GM23338 (cell line): ENCODE measurements around the gene MCC. TPM values are rescaled to one million over a fixed set of nuclear protein-coding genes. Genes with fewer than 3 reads are reported as not detected.

ENCODE experiments used
- ATAC-seq: fragments of 200-7000 bp; cut with Tn5 transposase; 3 replicates; pipeline ENCODE4 v1.9.1; 2020
- DNase-seq: peaks from one replicate; pipeline ENCODE4 v3.0.0-alpha.2; 2015; ENCODE audit warnings: low spot score
- H2AFZ ChIP-seq: fragments of 200-600 bp; sonication (generic); 2 replicates; pipeline ENCODE4 v1.8.0; 2016; ENCODE audit warnings: antibody characterized with exemption, mild to moderate bottlenecking, moderate library complexity
- H3F3A ChIP-seq: fragments of 200-600 bp; sonication (generic); replicated peaks from 2 replicates; pipeline ENCODE4 v1.8.0; 2017; ENCODE audit warnings: antibody characterized with exemption, mixed run types, low read depth
- H3K27ac ChIP-seq: fragments of 200-600 bp; sonication (generic); 2 replicates; pipeline ENCODE4 v1.6.1; 2016; ENCODE audit warnings: low read depth
- H3K27me3 ChIP-seq: fragments of 200-600 bp; sonication (generic); 2 replicates; pipeline ENCODE4 v1.8.0; 2016; ENCODE audit warnings: mild to moderate bottlenecking, mixed run types, moderate library complexity; ENCODE audit not compliant: insufficient read depth
- H3K36me3 ChIP-seq: fragments of 200-600 bp; sonication (generic); 2 replicates; pipeline ENCODE4 v1.8.0; 2016; ENCODE audit warnings: mild to moderate bottlenecking; ENCODE audit not compliant: insufficient read depth
- H3K4me1 ChIP-seq: fragments of 200-600 bp; sonication (generic); 2 replicates; pipeline ENCODE4 v1.8.0; 2016; ENCODE audit warnings: mild to moderate bottlenecking, moderate library complexity; ENCODE audit not compliant: insufficient read depth
- H3K4me2 ChIP-seq: fragments of 200-600 bp; sonication (generic); 2 replicates; pipeline ENCODE4 v1.7.1; 2017; ENCODE audit warnings: mixed run types
- H3K4me3 ChIP-seq: fragments of 200-600 bp; sonication (generic); 2 replicates; pipeline ENCODE4 v1.6.1; 2016; ENCODE audit warnings: mixed run types
- H3K79me2 ChIP-seq: fragments of 200-600 bp; sonication (generic); replicated peaks from 2 replicates; pipeline ENCODE4 v1.8.0; 2017; ENCODE audit warnings: mild to moderate bottlenecking; ENCODE audit not compliant: insufficient read depth
- H3K9me2 ChIP-seq: fragments of 200-600 bp; sonication (generic); 2 replicates; pipeline ENCODE4 v1.8.0; 2017; ENCODE audit not compliant: insufficient read depth
- H4K20me1 ChIP-seq: fragments of 200-600 bp; sonication (generic); replicated peaks from 2 replicates; pipeline ENCODE4 v1.8.0; 2017; ENCODE audit warnings: mild to moderate bottlenecking; ENCODE audit not compliant: insufficient read depth
- H3K27ac Mint-ChIP-seq: 2 replicates; pipeline ENCODE4 v1.8.0; 2020; ENCODE audit warnings: inconsistent platforms, mild to moderate bottlenecking, moderate library complexity, mixed read lengths
- H3K27me3 Mint-ChIP-seq: 3 replicates; pipeline ENCODE4 v1.8.0; 2022; ENCODE audit warnings: low read depth, mild to moderate bottlenecking, moderate library complexity, mixed read lengths, inconsistent platforms; ENCODE audit not compliant: insufficient read depth, poor library complexity
- H3K36me3 Mint-ChIP-seq: 3 replicates; pipeline ENCODE4 v1.8.0; 2021; ENCODE audit warnings: low read depth, mild to moderate bottlenecking, inconsistent platforms, moderate library complexity, mixed read lengths
- H3K4me1 Mint-ChIP-seq: 3 replicates; pipeline ENCODE4 v1.8.0; 2020; ENCODE audit warnings: mild to moderate bottlenecking, inconsistent platforms, mixed read lengths
- H3K4me3 Mint-ChIP-seq: 3 replicates; pipeline ENCODE4 v1.8.0; 2021; ENCODE audit warnings: moderate library complexity, mild to moderate bottlenecking, inconsistent platforms, mixed read lengths
- H3K9me3 Mint-ChIP-seq: 3 replicates; pipeline ENCODE4 v1.8.0; 2020; ENCODE audit warnings: moderate library complexity, mild to moderate bottlenecking, inconsistent platforms, mixed read lengths
- CREB1 ChIP-seq: fragments of 250-450 bp; sonication (Bioruptor Pico); IDR thresholded peaks from 2 replicates; pipeline ENCODE4 v1.5.0; 2020; ENCODE audit warnings: low read depth, mild to moderate bottlenecking, moderate library complexity
- CTCF ChIP-seq, 2 experiments: fragments of 200-600 bp in 1 of 2; sonication (generic) in 1 of 2; conservative IDR thresholded peaks; 2 replicates each; pipeline versions ENCODE4 v1.5.1 to v1.6.1; 2016 to 2017; ENCODE audit warnings: antibody characterized with exemption in 2 of 2, low read depth in 2 of 2, mild to moderate bottlenecking in 2 of 2, moderate library complexity in 1 of 2
- ETS1 ChIP-seq: IDR thresholded peaks from 2 replicates; pipeline ENCODE4 v1.6.1; 2016; ENCODE audit warnings: antibody characterized with exemption
- EZH2 ChIP-seq: fragments of 200-600 bp; sonication (generic); IDR thresholded peaks from one replicate; pipeline ENCODE4 v1.8.0; 2017; ENCODE audit warnings: antibody characterized with exemption, mild to moderate bottlenecking, low read depth; ENCODE audit not compliant: unreplicated experiment
- EZH2phosphoT487 ChIP-seq: fragments of 200-600 bp; sonication (generic); IDR thresholded peaks from one replicate; pipeline ENCODE4 v1.8.1; 2018; ENCODE audit warnings: antibody characterized with exemption; ENCODE audit not compliant: unreplicated experiment
- JUNB ChIP-seq: IDR thresholded peaks from one replicate; pipeline ENCODE4 v1.6.1; 2016; ENCODE audit warnings: antibody characterized with exemption; ENCODE audit not compliant: unreplicated experiment
- NANOG ChIP-seq: IDR thresholded peaks from 2 replicates; pipeline ENCODE4 v1.6.1; 2016; ENCODE audit warnings: antibody characterized with exemption, borderline replicate concordance
- POLR2AphosphoS5 ChIP-seq: IDR thresholded peaks from 2 replicates; pipeline ENCODE4 v1.6.1; 2016; ENCODE audit warnings: antibody characterized with exemption, low read depth
- STAT1 ChIP-seq: IDR thresholded peaks from one replicate; pipeline ENCODE4 v1.6.1; 2016; ENCODE audit warnings: antibody characterized with exemption; ENCODE audit not compliant: unreplicated experiment
- ZNF114 ChIP-seq: fragments of 250-450 bp; sonication (Bioruptor Pico); IDR thresholded peaks from 2 replicates; pipeline ENCODE4 v1.5.0; 2020; ENCODE audit warnings: mild to moderate bottlenecking, moderate library complexity
- ZNF331 ChIP-seq: fragments of 250-450 bp; sonication (Bioruptor Pico); IDR thresholded peaks from 2 replicates; pipeline ENCODE4 v1.5.0; 2020; ENCODE audit warnings: low read depth, mild to moderate bottlenecking, moderate library complexity
- polyA plus RNA-seq: library from polyadenylated mRNA; unstranded; fragments of >200 nt; fragmentation: Nextera tagmentation; extraction: Ambion mirVana; gene quantifications from 2 replicates; pipeline ENCODE4 v1.2.1, GENCODE V29; 2016
- total RNA-seq: library from RNA; depleted of rRNA; stranded (reverse); fragments of >200 nt; shearing (Covaris generic); gene quantifications from 2 replicates; pipeline ENCODE4 v1.2.3, GENCODE V29; 2014
- TF ChIP-seq, protein P1 (sequence below): IDR thresholded peaks from one replicate; pipeline ENCODE4 v1.6.1; 2018; ENCODE audit warnings: antibody characterized with exemption; ENCODE audit not compliant: unreplicated experiment

The MCC gene
- total and polyA plus RNA-seq, 2 experiments from 2014 or later, result 3.8 to 10.1 TPM

- Histone ChIP-seq H3K27ac (no peak overlapping the region), H3K4me1 (no peaks in the 10 kb centered on the region), H3K36me3 (no peaks in the 10 kb centered on the region), H3F3A (no peaks in the 10 kb centered on the region), H2AFZ (no peak overlapping the region), H4K20me1 (no peaks in the 10 kb centered on the region), H3K27me3 (no peaks in the 10 kb centered on the region), H3K4me3 (no peak overlapping the region), H3K9me2 (no peaks in the 10 kb centered on the region), H3K79me2 (no peaks in the 10 kb centered on the region), H3K4me2 (no peak overlapping the region)
- H3K4me3 Mint-ChIP-seq, result no peak overlapping the region
- no peak for ATAC-seq
- no peaks in the 10 kb centered on the region; the same call in 2 of the 3 replicates for H3K9me3 Mint-ChIP-seq
- no peak overlapping the region for H3K27ac Mint-ChIP-seq
- TF ChIP-seq POLR2AphosphoS5 (no peak), ZNF331 (CRISPR knock-in tag) (no peak), JUNB (no peak), STAT1 (no peak)
- TF ChIP-seq, protein P1, sequence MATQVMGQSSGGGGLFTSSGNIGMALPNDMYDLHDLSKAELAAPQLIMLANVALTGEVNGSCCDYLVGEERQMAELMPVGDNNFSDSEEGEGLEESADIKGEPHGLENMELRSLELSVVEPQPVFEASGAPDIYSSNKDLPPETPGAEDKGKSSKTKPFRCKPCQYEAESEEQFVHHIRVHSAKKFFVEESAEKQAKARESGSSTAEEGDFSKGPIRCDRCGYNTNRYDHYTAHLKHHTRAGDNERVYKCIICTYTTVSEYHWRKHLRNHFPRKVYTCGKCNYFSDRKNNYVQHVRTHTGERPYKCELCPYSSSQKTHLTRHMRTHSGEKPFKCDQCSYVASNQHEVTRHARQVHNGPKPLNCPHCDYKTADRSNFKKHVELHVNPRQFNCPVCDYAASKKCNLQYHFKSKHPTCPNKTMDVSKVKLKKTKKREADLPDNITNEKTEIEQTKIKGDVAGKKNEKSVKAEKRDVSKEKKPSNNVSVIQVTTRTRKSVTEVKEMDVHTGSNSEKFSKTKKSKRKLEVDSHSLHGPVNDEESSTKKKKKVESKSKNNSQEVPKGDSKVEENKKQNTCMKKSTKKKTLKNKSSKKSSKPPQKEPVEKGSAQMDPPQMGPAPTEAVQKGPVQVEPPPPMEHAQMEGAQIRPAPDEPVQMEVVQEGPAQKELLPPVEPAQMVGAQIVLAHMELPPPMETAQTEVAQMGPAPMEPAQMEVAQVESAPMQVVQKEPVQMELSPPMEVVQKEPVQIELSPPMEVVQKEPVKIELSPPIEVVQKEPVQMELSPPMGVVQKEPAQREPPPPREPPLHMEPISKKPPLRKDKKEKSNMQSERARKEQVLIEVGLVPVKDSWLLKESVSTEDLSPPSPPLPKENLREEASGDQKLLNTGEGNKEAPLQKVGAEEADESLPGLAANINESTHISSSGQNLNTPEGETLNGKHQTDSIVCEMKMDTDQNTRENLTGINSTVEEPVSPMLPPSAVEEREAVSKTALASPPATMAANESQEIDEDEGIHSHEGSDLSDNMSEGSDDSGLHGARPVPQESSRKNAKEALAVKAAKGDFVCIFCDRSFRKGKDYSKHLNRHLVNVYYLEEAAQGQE, result no peak
- peaks cover 24% of the 10 kb centered on the region for H3K36me3 Mint-ChIP-seq
- no peak for DNase-seq
- peaks cover 14% of the 10 kb centered on the region for H3K4me1 Mint-ChIP-seq
- peaks cover 10% of the 10 kb centered on the region for H3K27me3 Mint-ChIP-seq
Observed at GRCh38 chr5:113062869-113063508, 425.3 kb downstream of the MCC start.

- H3K4me1 ChIP-seq, result no peaks in the 10 kb centered on the region
- H3K27me3 ChIP-seq, result no peaks in the 10 kb centered on the region
- 0 out of 2 replicates have a peak, but pooled peaks cover 3% of the 10 kb centered on the region for H3F3A ChIP-seq
- Mint-ChIP-seq H3K36me3 (peaks cover 18% of the 10 kb centered on the region), H3K4me3 (no peak overlapping the region), H3K27me3 (peaks cover 8% of the 10 kb centered on the region), H3K27ac (peak overlapping the region; percentile 24; the same call in 1 of the 2 replicates), H3K9me3 (no peaks in the 10 kb centered on the region; the same call in 2 of the 3 replicates), H3K4me1 (peaks cover 17% of the 10 kb centered on the region)
- ATAC-seq (no peak), DNase-seq (no peak)
- no peak overlapping the region for H3K27ac ChIP-seq
- H3K36me3 ChIP-seq, result no peaks in the 10 kb centered on the region
- no peak overlapping the region for H2AFZ ChIP-seq
- no peak overlapping the region for H3K4me2 ChIP-seq
- no peak overlapping the region for H3K4me3 ChIP-seq
- H3K9me2 ChIP-seq, result no peaks in the 10 kb centered on the region
- no peaks in the 10 kb centered on the region for H4K20me1 ChIP-seq
- H3K79me2 ChIP-seq, result no peaks in the 10 kb centered on the region
- no peak for TF ChIP-seq ZNF114 (CRISPR knock-in tag)
- TF ChIP-seq ETS1, result no peak
- TF ChIP-seq CTCF (conservative IDR thresholded peaks at IDR 0.05; ENCODE audit: low read depth in 2 of 2), result no peak
- no peak for TF ChIP-seq EZH2phosphoT487
- TF ChIP-seq CREB1, result no peak
- no peak for TF ChIP-seq JUNB
- no peak for TF ChIP-seq EZH2
- TF ChIP-seq ZNF331 (CRISPR knock-in tag), result no peak
- TF ChIP-seq NANOG, result no peak
Observed at GRCh38 chr5:113061846-113062780, 426.1 kb downstream of the MCC start.
